HPDE6-E6E7 (cell line): ENCODE measurements around the gene UBA5.
"Not testable (repeated sequence)": the region's sequence is repeated elsewhere in the genome, so short reads cannot be mapped to it uniquely, and the experiment has no call there.

Experiments
- DNase-seq: peaks from one replicate; pipeline ENCODE4 v3.0.0; 2011; ENCODE audit warnings: missing footprints; ENCODE audit errors: extremely low spot score

The UBA5 gene

GRCh38 chr3:132660052-132660810, at the start of gene UBA5:
TSS of gene UBA5 (plus strand) at chr3:132660329. CDS start at chr3:132660538, 209 bp downstream.
- DNase-seq = peak; percentile 42

- not testable (repeated sequence) for DNase-seq
Measured at GRCh38 chr3:132615301-132615700, 44.8 kb upstream of the UBA5 start.

DNA sequence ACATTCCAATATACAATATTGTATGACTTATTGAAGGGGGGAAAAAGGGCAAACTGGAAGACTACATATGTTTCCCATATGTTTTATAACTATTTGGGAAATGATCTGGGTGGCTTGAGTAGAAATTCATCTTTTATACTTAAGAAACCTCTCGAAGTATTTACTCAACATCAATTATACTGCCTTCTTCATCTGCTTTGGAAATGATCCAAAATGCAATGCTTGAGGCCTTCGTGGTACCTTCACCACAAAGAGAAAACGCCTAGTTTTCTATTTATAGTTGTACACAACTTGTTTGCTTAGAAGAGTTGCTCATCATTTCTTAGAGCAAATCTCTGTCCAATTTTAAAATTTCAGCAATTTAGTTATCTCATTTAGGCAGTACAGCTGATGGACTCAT, 44.2 kb upstream of the UBA5 start:
- DNase-seq = no peak

GRCh38 chr3:132616780-132617179, 43.3 kb upstream of the UBA5 start:
- DNase-seq = no peak

DNA sequence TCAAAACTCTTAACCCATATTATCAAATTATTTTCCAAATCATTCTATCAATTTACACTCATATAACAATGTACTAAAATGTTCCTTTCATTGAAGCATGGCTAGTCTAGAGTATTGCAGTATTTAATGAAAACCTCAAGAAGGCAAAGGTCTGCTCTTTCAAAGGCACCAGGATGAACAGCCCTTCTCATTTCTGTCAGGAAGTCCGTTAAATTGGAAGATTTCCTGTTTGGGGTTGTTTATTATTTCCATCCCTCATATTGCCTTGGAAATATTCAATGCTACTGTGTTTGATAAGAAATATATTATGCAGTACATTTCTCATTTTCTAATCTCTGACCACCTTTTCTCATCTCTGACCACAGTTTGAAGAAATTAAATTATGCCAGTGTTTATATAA, 38.0 kb upstream of the UBA5 start:
- DNase-seq = no peak

- DNase-seq = no peak
Measured at GRCh38 chr3:132622761-132623160, 37.4 kb upstream of the UBA5 start.

GRCh38 chr3:132623646-132624045, 36.5 kb upstream of the UBA5 start:
- DNase-seq = peak; percentile 13

- no peak for DNase-seq
Measured at GRCh38 chr3:132624790-132625189, 35.3 kb upstream of the UBA5 start.

- no peak for DNase-seq
Measured at GRCh38 chr3:132625613-132626012, 34.5 kb upstream of the UBA5 start.

DNA sequence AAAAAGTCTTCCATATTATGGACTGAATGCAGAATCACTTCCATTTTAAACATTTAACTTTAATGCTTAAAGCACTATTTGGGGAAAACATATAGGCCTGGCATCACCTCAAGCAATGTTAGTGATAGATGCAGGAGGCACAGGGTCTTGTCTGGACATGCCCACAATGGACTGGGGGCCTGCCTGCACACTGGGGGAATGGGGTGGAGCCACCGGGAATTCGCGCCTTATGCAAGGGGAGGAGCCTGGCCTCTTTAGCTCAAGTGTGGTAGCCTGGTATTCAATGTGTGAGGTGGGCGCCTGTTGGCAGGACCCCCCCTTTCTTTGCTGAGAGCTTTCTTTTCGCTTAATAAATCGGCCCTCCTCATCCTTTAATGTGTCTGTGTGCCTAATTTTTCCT, 33.2 kb upstream of the UBA5 start:
- no peak for DNase-seq

- DNase-seq = no peak
Measured at GRCh38 chr3:132628157-132628556, 32.0 kb upstream of the UBA5 start.

DNA sequence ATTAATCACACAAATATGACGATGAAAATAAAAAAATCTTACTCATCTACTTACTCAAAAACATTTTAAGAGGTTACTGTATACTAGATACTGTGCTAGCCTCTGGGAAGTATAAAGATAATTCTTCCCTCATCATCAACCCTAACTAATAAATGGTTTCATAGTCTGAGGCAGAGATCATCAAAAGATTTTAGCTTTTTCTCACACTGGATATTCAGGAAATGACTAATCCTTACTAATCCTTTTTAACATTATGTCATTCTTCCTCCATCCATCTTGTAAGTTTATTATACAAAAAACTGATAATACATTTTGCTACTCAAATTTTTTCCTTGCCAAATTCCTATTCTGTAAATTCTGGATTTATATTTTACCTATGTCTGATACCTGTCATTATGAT, 30.2 kb upstream of the UBA5 start:
- DNase-seq = peak; percentile 33

DNA sequence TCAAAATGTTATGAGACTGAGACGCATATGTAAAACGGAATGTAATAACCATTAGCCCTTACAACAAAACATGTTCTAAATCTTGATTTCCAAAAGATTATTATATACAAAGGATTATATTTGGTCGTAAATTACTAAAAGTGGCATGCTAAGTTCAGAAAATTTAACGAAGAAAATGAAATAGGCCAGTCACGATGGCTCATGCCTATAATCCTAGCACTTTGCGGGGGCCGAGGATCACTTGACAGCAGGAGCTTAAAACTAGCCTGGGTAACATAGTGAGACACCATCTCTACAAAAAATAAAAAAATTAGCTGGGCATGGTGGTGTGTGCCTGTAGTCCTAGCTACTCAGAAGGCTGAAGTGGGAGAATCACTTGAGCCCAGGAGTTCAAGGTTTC, 29.5 kb upstream of the UBA5 start:
- no peak for DNase-seq

GRCh38 chr3:132635052-132635451, 25.1 kb upstream of the UBA5 start:
- DNase-seq = no peak

GRCh38 chr3:132637590-132637989, 22.5 kb upstream of the UBA5 start:
- peak; percentile 52 for DNase-seq

DNA sequence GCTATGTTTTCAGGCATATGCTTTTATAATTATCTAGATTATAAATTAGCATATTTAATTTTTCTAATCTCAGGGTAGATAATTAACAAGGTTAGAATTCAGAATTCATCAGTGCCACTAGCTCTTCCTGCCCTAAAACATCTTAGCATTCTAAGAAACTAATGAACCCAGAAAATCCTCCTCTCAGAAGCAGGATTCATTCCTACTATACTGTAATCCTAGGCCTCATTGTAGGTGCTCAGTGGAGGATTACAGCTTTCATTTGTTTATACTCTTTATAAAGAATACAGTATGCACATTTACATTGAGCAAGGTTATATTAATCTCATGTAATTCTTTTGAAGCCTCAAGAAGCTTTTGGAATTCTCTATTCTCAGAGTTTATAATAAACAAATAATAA, 21.4 kb upstream of the UBA5 start:
- DNase-seq = no peak

GRCh38 chr3:132641427-132641826, 18.7 kb upstream of the UBA5 start:
- DNase-seq = not testable (repeated sequence)

- peak; percentile 37 for DNase-seq
Measured at GRCh38 chr3:132641837-132642538, 18.1 kb upstream of the UBA5 start.

- DNase-seq = no peak
Measured at GRCh38 chr3:132642539-132642847, 17.6 kb upstream of the UBA5 start.

DNA sequence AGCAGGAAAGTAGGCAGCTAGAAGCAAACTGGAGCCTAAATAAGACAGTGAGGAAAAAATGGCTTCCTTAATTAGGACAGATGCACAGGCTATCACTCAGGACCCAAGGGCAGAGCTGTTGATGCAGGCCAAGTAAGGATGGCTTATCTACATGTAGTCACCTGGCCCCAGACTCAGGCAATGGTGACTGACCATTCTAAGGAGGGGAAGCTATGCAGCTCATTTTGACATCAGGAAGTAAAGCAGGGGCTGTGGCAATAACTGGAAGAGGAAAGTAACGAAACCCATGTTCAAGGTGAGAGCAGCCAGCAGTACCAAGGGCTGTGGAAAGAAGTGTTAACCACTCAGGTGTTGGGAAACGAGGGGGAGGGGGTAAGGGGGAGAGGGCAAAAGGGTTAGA, 16.8 kb upstream of the UBA5 start:
- DNase-seq = no peak

GRCh38 chr3:132645058-132645457, 15.1 kb upstream of the UBA5 start:
- no peak for DNase-seq

GRCh38 chr3:132650153-132650552, 10.0 kb upstream of the UBA5 start:
- no peak for DNase-seq

GRCh38 chr3:132652640-132653270, 7.4 kb upstream of the UBA5 start:
- no peak for DNase-seq
